ENCODE measurements around the gene INPP5A.

INPP5A gene

DNA sequence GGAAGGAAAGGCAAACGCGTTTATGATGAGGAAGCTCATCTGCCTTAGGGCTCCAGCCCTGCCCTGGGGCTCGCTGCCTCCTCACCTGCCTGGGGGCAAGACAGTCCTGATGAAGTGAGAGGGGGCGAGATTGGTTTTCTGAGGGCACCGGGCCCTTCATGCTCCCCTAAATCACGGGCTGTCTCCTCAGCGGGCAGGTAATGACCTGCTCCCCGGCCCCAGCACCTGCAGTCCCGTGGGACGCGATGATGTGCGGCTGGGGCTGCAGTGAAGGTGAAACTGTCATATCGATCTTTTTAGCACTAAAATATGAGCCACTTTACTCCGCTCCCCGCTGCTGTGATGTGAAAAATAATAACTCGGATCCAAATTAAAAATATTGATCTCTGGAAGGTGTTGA lies 120.2 kb downstream of the INPP5A start:
- DNase-seq (ENCODE audit: insufficient read length, low spot score) (no peak), FAIRE-seq (no peak)
- no peak for TF ChIP-seq POLR2A (IDR thresholded peaks at IDR 0.05; ENCODE audit: low read depth, low read length)
- no peak for TF ChIP-seq SPI1 (IDR thresholded peaks at IDR 0.05; ENCODE audit: low read depth, low read length)
- no peak for TF ChIP-seq POU2F2 (IDR thresholded peaks at IDR 0.05; ENCODE audit: low read depth, low read length)
- no peak for TF ChIP-seq TAF1 (IDR thresholded peaks at IDR 0.05; ENCODE audit: low read depth, low read length)
- no peak for TF ChIP-seq PAX5 (IDR thresholded peaks at IDR 0.05; ENCODE audit: insufficient read depth, low read length, severe bottlenecking)
- no peak for TF ChIP-seq POLR2AphosphoS5 (IDR thresholded peaks at IDR 0.05; ENCODE audit: low read depth, low read length)

- TF ChIP-seq PAX5 (IDR thresholded peaks at IDR 0.05; ENCODE audit: insufficient read depth, low read length, severe bottlenecking) = no peak
- no peak for TF ChIP-seq TAF1 (IDR thresholded peaks at IDR 0.05; ENCODE audit: low read depth, low read length)
- TF ChIP-seq POLR2A (IDR thresholded peaks at IDR 0.05; ENCODE audit: low read depth, low read length) = no peak
- TF ChIP-seq SPI1 (IDR thresholded peaks at IDR 0.05; ENCODE audit: low read depth, low read length) = no peak
- TF ChIP-seq POU2F2 (IDR thresholded peaks at IDR 0.05; ENCODE audit: low read depth, low read length) = no peak
- no peak for TF ChIP-seq POLR2AphosphoS5 (IDR thresholded peaks at IDR 0.05; ENCODE audit: low read depth, low read length)
- no peak for FAIRE-seq
- no peak for DNase-seq (ENCODE audit: insufficient read length, low spot score)
These were observed 121.1 kb downstream of the INPP5A start for GRCh38 chr10:132658546-132659205.

DNA sequence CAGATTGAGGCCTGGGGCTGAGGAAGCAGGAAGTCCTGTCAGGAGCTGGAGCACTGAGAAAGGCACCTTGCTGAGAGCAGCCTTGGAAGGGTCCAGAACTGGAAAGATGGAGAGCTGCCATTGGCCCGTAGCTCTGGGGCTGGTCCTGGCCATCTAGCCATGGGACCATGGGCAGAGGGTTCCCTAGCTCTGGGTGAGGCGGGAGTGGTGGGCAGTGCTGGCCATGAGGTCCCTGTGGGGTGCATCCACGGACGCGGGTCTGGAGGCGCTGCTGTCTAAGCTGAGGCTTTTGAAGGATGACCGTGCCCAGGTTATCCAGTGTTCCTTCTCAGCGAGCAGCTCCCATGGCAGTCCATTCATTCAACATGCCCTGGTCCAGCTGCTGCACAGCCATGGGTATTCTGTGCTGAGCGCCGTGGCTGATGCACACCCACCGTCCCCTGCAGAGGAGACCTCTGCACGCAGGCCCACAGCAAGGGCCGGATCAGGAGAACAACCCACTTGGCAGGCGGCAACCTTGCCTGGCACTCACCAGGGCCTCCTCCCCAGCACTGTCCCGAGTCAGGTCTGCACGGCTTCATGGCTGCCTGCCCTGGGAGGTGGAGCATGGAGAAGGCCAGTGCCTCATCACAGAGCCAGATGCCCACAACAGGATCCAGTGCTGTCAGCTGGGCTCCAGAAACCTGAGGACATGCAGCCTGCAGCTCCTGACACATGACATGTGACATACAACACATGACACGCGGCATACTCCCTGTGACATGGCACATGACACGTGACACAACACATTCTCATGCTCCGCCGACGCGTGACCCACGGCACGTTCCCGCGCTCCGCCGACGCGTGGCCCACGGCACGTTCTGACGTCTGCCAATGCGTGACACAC lies 121.9 kb downstream of the INPP5A start:
- TF ChIP-seq SPI1 (IDR thresholded peaks at IDR 0.05; ENCODE audit: low read depth, low read length) (no peak), PAX5 (IDR thresholded peaks at IDR 0.05; ENCODE audit: insufficient read depth, low read length, severe bottlenecking) (no peak), TAF1 (IDR thresholded peaks at IDR 0.05; ENCODE audit: low read depth, low read length) (no peak), POLR2A (IDR thresholded peaks at IDR 0.05; ENCODE audit: low read depth, low read length) (no peak), POLR2AphosphoS5 (IDR thresholded peaks at IDR 0.05; ENCODE audit: low read depth, low read length) (no peak), POU2F2 (IDR thresholded peaks at IDR 0.05; ENCODE audit: low read depth, low read length) (no peak)
- peak; percentile 73 for FAIRE-seq
- DNase-seq (ENCODE audit: insufficient read length, low spot score) = no peak

- DNase-seq (ENCODE audit: insufficient read length, low spot score) (no peak), FAIRE-seq (no peak)
- TF ChIP-seq POLR2AphosphoS5 (IDR thresholded peaks at IDR 0.05; ENCODE audit: low read depth, low read length) (no peak), POU2F2 (IDR thresholded peaks at IDR 0.05; ENCODE audit: low read depth, low read length) (no peak), TAF1 (IDR thresholded peaks at IDR 0.05; ENCODE audit: low read depth, low read length) (no peak), SPI1 (IDR thresholded peaks at IDR 0.05; ENCODE audit: low read depth, low read length) (no peak), POLR2A (IDR thresholded peaks at IDR 0.05; ENCODE audit: low read depth, low read length) (no peak), PAX5 (IDR thresholded peaks at IDR 0.05; ENCODE audit: insufficient read depth, low read length, severe bottlenecking) (no peak)
These were observed 122.8 kb downstream of the INPP5A start for GRCh38 chr10:132660385-132660784.

DNA sequence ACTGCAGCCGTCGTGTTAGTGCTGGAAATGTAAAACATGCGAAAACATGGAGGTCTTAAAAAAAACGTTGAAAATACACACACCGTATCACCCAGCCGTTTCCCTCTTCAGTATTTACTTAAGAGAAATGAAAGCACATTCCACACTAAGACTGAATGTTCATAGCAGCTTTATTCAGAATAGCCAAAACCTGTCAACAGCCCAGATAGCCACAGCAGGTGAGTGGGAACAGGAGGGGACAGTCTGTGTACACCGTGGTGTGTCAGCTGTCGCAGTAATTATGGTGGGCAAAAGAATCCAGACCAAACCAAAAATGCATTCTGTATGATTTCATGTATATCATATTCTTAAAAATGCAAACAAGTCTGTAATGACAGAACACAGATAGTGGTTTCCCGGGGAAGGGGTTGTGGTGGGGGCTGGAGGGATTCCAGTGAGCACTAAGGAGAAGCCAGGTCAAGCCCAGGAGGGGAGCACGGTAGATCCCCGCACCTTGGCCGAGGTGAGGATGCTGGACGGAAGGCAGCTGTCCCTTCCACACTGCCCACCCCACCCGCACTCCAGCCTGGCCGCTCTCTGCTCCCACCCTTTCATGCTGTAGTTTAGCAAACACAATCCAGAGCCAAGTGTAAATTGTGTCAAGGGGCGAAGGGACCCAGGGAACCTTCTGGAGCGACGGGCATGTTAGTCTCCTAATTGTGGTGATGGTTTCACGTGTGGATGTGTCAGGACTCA lies 124.8 kb downstream of the INPP5A start:
- TF ChIP-seq POLR2AphosphoS5 (IDR thresholded peaks at IDR 0.05; ENCODE audit: low read depth, low read length) = no peak
- TF ChIP-seq POLR2A (IDR thresholded peaks at IDR 0.05; ENCODE audit: low read depth, low read length) = no peak
- FAIRE-seq = no peak
- DNase-seq (ENCODE audit: insufficient read length, low spot score) = no peak

DNA sequence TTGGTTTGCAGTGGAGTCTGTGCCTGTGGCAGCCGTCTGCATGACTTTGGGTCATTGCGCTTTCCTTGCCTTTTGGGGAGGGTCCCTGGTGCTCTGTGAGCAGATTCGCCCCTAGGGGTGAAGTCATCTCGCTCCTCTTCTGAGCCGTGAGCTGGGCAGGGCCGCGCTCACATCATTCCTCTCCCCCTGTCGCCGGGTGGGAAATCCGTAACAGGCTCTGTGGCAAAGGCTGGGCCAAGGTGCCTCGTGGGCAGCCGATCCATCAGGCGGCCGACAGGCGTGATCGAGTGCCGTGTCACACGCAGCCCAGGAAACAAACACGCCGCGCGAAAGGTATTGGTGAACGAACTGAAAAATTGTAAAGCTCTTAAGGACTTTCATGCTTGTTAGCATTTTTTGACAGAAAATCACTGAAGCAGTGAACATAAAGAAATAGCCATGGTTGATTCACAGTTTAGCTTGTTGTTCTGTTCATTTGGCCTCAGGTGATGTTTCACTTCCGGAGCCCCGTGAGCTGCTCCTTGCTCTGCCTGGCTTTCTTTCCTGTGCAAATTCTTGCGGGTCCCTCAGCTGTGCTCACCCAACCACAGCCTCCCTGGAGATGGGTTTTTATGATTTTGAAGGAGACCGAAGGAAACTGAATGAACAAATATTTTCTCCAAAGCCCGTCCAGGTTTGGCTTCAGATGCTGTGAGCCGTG lies 126.2 kb downstream of the INPP5A start:
- no peak for FAIRE-seq
- DNase-seq (ENCODE audit: insufficient read length, low spot score) = no peak

DNA sequence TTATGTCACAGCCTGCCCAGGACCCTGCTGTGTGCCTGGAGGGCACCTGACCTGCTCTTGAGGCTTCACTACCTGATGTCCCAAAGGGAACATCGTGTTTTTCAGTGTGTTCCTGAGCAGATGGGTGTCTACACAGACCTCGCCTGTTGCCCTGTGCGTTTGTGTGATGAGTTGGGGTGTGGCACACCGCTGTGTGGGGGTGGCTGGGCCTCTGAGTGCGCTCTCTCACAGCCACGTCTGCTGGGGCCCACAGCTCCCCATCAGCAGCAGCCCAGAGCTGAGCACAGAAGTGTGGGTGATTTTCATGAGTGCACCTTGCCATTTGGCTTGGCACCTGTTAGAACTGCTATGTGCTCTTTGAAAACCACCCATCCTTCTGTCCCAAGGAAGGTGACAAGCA lies 126.8 kb downstream of the INPP5A start:
- DNase-seq (ENCODE audit: insufficient read length, low spot score) (no peak), FAIRE-seq (no peak)
- TF ChIP-seq SPI1 (IDR thresholded peaks at IDR 0.05; ENCODE audit: low read depth, low read length) (no peak), POU2F2 (IDR thresholded peaks at IDR 0.05; ENCODE audit: low read depth, low read length) (no peak), POLR2A (IDR thresholded peaks at IDR 0.05; ENCODE audit: low read depth, low read length) (no peak), POLR2AphosphoS5 (IDR thresholded peaks at IDR 0.05; ENCODE audit: low read depth, low read length) (no peak), TAF1 (IDR thresholded peaks at IDR 0.05; ENCODE audit: low read depth, low read length) (no peak), PAX5 (IDR thresholded peaks at IDR 0.05; ENCODE audit: insufficient read depth, low read length, severe bottlenecking) (no peak)

More for the DNA sequence above, 126.2 kb downstream of the INPP5A start:
- TF ChIP-seq TAF1 (IDR thresholded peaks at IDR 0.05; ENCODE audit: low read depth, low read length) = no peak
- TF ChIP-seq POU2F2 (IDR thresholded peaks at IDR 0.05; ENCODE audit: low read depth, low read length) = no peak

GRCh38 chr10:132664883-132665282 lies 127.3 kb downstream of the INPP5A start:
- TF ChIP-seq TAF1 (IDR thresholded peaks at IDR 0.05; ENCODE audit: low read depth, low read length) (no peak), POLR2AphosphoS5 (IDR thresholded peaks at IDR 0.05; ENCODE audit: low read depth, low read length) (no peak), PAX5 (IDR thresholded peaks at IDR 0.05; ENCODE audit: insufficient read depth, low read length, severe bottlenecking) (no peak), POLR2A (IDR thresholded peaks at IDR 0.05; ENCODE audit: low read depth, low read length) (no peak), POU2F2 (IDR thresholded peaks at IDR 0.05; ENCODE audit: low read depth, low read length) (no peak), SPI1 (IDR thresholded peaks at IDR 0.05; ENCODE audit: low read depth, low read length) (no peak)
- DNase-seq (ENCODE audit: insufficient read length, low spot score) = no peak
- FAIRE-seq = no peak
